K562 (cell line): Measurements from ENCODE around the gene POLR1A. TPM values are rescaled to one million over a fixed set of nuclear protein-coding genes. Genes with fewer than 3 reads are reported as not detected.

Experiments used
- ATAC-seq: fragments of 200-7000 bp; cut with Tn5 transposase; 3 replicates; pipeline ENCODE4 v1.9.1; 2020; ENCODE audit warnings: moderate library complexity
- BruUV-seq: library from RNA; stranded (reverse); fragments of 400-500 nt; replicated peaks from 2 replicates; lab custom pipeline; 2021; lab: Mats Ljungman, UMichigan
- CTCF ChIA-PET: fragments of 300-600 bp; formaldehyde crosslinking; extraction: SDS; loops from one replicate; lab custom pipeline; 2021; ENCODE audit warnings: low intra/inter-chr PET ratio; lab: Yijun Ruan, JAX
- POLR2A ChIA-PET: fragments of 300-600, 350-650 bp; sonication (Branson Sonifier 250); formaldehyde crosslinking; extraction: SDS; loops from one replicate; lab custom pipeline; 2021; ENCODE audit warnings: antibody characterized with exemption, inconsistent platforms; lab: Yijun Ruan, JAX
- DNase-seq, 4 experiments: peaks; one replicate each; pipeline versions ENCODE4 v3.0.0 to v3.0.0-alpha.2; 2011 to 2018; ENCODE audit warnings: low spot score in 3 of 4, mixed read lengths in 3 of 4; ENCODE audit errors: extremely low read depth in 1 of 4
- FAIRE-seq: peaks from 2 replicates; lab custom pipeline; 2011; peaks lifted over from hg19 to GRCh38; lab: Jason Lieb, UNC
- H2AFZ ChIP-seq: 2 replicates; pipeline ENCODE4 v1.6.0; 2011; ENCODE audit warnings: low read depth, low read length, control low read depth, inconsistent platforms
- H3K27ac ChIP-seq: fragments of 200-600 bp; 3 replicates; pipeline ENCODE4 v1.8.0; 2011; ENCODE audit warnings: low read depth, mild to moderate bottlenecking, control low read depth, inconsistent platforms, low read length, moderate library complexity, mixed read lengths; ENCODE audit errors: extremely low read depth
- H3K27me3 ChIP-seq, 2 experiments: fragments of 300-600 bp in 1 of 2; 2 replicates in 1 of 2; 3 replicates in 1 of 2; pipeline versions ENCODE4 v1.6.0 to v1.8.0; 2011; ENCODE audit warnings: inconsistent platforms in 2 of 2, low read length in 2 of 2, mild to moderate bottlenecking in 1 of 2, mixed read lengths in 1 of 2, moderate library complexity in 1 of 2; ENCODE audit not compliant: control insufficient read depth in 2 of 2, insufficient read depth in 2 of 2
- H3K36me3 ChIP-seq: fragments of 300-600 bp; 3 replicates; pipeline ENCODE4 v1.8.0; 2011; ENCODE audit warnings: mild to moderate bottlenecking, low read length, inconsistent platforms; ENCODE audit not compliant: control insufficient read depth, insufficient read depth
- H3K4me1 ChIP-seq, 2 experiments: fragments of 200-600 bp in 1 of 2; replicated peaks in 1 of 2; 2 replicates in 1 of 2; 3 replicates in 1 of 2; pipeline versions ENCODE4 v1.5.1 to v1.8.0; 2011; ENCODE audit warnings: inconsistent platforms in 2 of 2, low read length in 2 of 2, mild to moderate bottlenecking in 1 of 2, mixed read lengths in 1 of 2, moderate library complexity in 1 of 2; ENCODE audit not compliant: control insufficient read depth in 2 of 2, insufficient read depth in 2 of 2
- H3K4me2 ChIP-seq: 2 replicates; pipeline ENCODE4 v1.6.1; 2011; ENCODE audit warnings: low read length, control low read depth, inconsistent platforms, mixed read lengths; ENCODE audit not compliant: insufficient read depth
- H3K4me3 ChIP-seq: fragments of 200-600 bp; sonication (generic), shearing (Covaris generic); 2 replicates; pipeline ENCODE4 v1.5.1; 2016; ENCODE audit warnings: control low read depth, inconsistent platforms
- H3K79me2 ChIP-seq: fragments of 200-600 bp; 3 replicates; pipeline ENCODE4 v1.8.0; 2011; ENCODE audit warnings: low read length, inconsistent platforms; ENCODE audit not compliant: control insufficient read depth, insufficient read depth
- H3K9ac ChIP-seq, 2 experiments: 2 replicates each; pipeline versions ENCODE4 v1.6.0 to v1.6.1; 2011; ENCODE audit warnings: low read depth in 2 of 2, low read length in 2 of 2, control low read depth in 1 of 2, inconsistent platforms in 1 of 2, mild to moderate bottlenecking in 1 of 2, mixed read lengths in 1 of 2; ENCODE audit not compliant: insufficient read depth in 1 of 2
- H3K9me1 ChIP-seq: one replicate; pipeline ENCODE4 v1.6.0; 2011; ENCODE audit warnings: inconsistent platforms, mild to moderate bottlenecking, low read length, moderate library complexity; ENCODE audit not compliant: control insufficient read depth, insufficient read depth
- H3K9me3 ChIP-seq: replicated peaks from 2 replicates; pipeline ENCODE4 v1.5.1; 2011; ENCODE audit warnings: low read depth, low read length, inconsistent platforms; ENCODE audit not compliant: control insufficient read depth, insufficient read depth
- H4K20me1 ChIP-seq: replicated peaks from 2 replicates; pipeline ENCODE4 v1.6.1; 2011; ENCODE audit warnings: low read length, inconsistent platforms, mixed read lengths; ENCODE audit not compliant: control insufficient read depth, insufficient read depth
- ADNP ChIP-seq: fragments of 200-800 bp; sonication (Bioruptor generic); IDR thresholded peaks from 2 replicates; pipeline ENCODE4 v1.6.1; 2016; ENCODE audit warnings: missing genetic modification characterization, missing compliant biosample characterization
- CTBP1 ChIP-seq: fragments of 450-650 bp; IDR thresholded peaks from 2 replicates; pipeline ENCODE4 v1.6.1; 2016; ENCODE audit warnings: borderline replicate concordance
- ERF ChIP-seq: fragments of 450-650 bp; formaldehyde crosslinking; IDR thresholded peaks from 2 replicates; pipeline ENCODE4 v1.4.0; 2020; ENCODE audit warnings: mild to moderate bottlenecking, mixed read lengths
- RAD21 ChIP-seq, 2 experiments: fragments of 250-450 bp in 1 of 2; fragments of 450-650 bp in 1 of 2; sonication (Bioruptor Pico) in 1 of 2; formaldehyde crosslinking in 1 of 2; IDR thresholded peaks in 1 of 2; conservative IDR thresholded peaks in 1 of 2; 2 replicates each; pipeline versions ENCODE4 v1.4.0 to v1.8.0; 2020 to 2022; ENCODE audit warnings: mild to moderate bottlenecking in 2 of 2, moderate library complexity in 1 of 2
- WGBS: fragments of 100-300 bp; shearing (Covaris generic); methylation state at CpG from one replicate; pipeline ENCODE4 v1.1.6; 2016; ENCODE audit warnings: low coverage, mixed read lengths; ENCODE audit not compliant: insufficient coverage; ENCODE audit errors: missing lambda C conversion rate; 5-methylcytosine and 5-hydroxymethylcytosine counted together
- in situ Hi-C: fragments of 300-500 bp; cut with MboI; formaldehyde crosslinking; loops from 4 replicates; pipeline ENCODE4 v1.15.0; 2018; ENCODE audit warnings: inconsistent platforms, mixed read lengths
- intact Hi-C: fragments of 100-400 bp; cut with micrococcal nuclease; formaldehyde crosslinking; loops from 2 replicates; pipeline ENCODE4 v1.14.2; 2022
- polyA plus RNA-seq, 8 experiments: library from polyadenylated mRNA; depleted of rRNA in 4 of 8; stranded (reverse) in 5 of 8; unstranded in 3 of 8; fragments of >200 nt; fragmentation: Nextera tagmentation in 2 of 8; fragmentation: Illumina TruSeq in 1 of 8; extraction: Ambion mirVana in 2 of 8; extraction: Trizol in 1 of 8; gene quantifications; 2 replicates each; pipeline versions ENCODE4 v1.2.1 to v1.2.3, GENCODE V29; 2011 to 2014; ENCODE audit warnings: inconsistent platforms in 1 of 8, missing spikeins in 1 of 8
- total RNA-seq, 7 experiments: library from RNA; depleted of rRNA in 6 of 7; stranded (reverse); fragments of >200 nt in 6 of 7; fragmentation: Illumina TruSeq in 2 of 7; extraction: Trizol in 2 of 7; gene quantifications; 2 replicates each; pipeline versions ENCODE4 v1.2.1 to v1.2.3, GENCODE V29; 2011 to 2021; ENCODE audit warnings: low replicate concordance in 1 of 7
- TF ChIP-seq, protein P1 (sequence below), 3 experiments: IDR thresholded peaks in 2 of 3; conservative IDR thresholded peaks in 1 of 3; 2 replicates each; pipeline ENCODE4 v1.5.1; 2011 to 2012; ENCODE audit warnings: low read length in 3 of 3, mild to moderate bottlenecking in 3 of 3, control low read depth in 2 of 3, improper control_type of control experiment in 1 of 3, inconsistent platforms in 1 of 3, low read depth in 1 of 3, mixed read lengths in 1 of 3, moderate library complexity in 1 of 3; ENCODE audit not compliant: insufficient read depth in 2 of 3
- TF ChIP-seq, protein P2 (sequence below): fragments of 250-450 bp; sonication (Bioruptor Pico); IDR thresholded peaks from 2 replicates; pipeline ENCODE4 v1.4.0; 2020
- TF ChIP-seq, protein P3 (sequence below), 2 experiments: fragments of 450-650 bp; formaldehyde crosslinking in 1 of 2; IDR thresholded peaks; 2 replicates each; pipeline versions ENCODE4 v1.4.0 to v1.6.1; 2014 to 2020; ENCODE audit warnings: mild to moderate bottlenecking in 2 of 2, borderline replicate concordance in 1 of 2, low read depth in 1 of 2

Gene POLR1A
- total and polyA plus RNA-seq, 9 of the 15 experiments (the other 6 are each of a cell fraction or from before 2014, with no cell fraction given): 3.0 to 72.1 (median 21.8) TPM

DNA sequence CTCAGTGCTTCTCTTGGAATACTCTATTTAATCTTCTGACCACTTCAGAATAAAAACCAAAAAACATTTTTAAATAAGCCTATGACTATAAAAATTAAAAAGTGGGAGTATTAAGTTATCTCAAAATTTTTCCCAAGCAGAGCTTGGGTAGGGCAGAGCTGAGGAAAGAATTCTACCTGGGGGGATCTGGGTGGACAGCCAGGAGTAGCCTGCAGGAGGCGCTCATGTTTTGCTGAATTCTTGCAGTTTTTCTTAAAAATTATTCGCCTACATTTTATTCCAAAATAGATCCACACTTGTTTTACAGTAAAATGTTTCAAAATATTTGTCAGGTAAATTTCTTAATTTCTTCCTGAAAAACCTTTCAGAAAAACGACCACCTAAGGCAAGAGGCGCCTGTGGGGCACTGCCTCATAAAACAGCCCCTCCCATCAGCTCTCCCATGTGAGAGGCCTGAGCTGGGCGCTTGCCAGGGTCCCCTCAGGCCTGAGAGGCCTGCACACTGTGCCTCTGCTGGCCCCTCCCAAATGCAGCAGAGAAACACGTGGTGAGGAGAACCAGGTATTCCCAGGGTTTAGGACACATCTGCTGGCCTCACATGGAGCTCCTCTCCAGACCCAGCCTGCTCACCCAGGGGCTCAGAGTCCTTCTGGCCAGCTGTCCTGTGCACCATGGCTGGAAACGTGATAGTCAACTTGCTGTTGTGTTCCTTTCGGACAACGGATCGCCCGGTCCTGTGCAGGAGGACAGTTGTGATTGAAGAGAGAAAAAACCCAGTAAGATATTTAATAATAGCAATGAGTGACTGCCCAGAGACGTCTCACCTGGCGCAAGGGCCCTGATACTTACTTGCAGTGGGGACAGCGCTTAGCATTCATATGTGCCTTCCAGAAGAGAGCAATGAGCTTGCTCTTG, 17.5 kb downstream of the POLR1A start:
- no peaks in the 10 kb centered on the region for H4K20me1 ChIP-seq
- no peaks in the 10 kb centered on the region for H3K27me3 ChIP-seq
- BruUV-seq: no TSS peak
- in situ Hi-C loops (no loop called here), intact Hi-C loops (loop anchor here (5.0 to 10.0 kb wide), 3 partner anchors 134 to 333 kb away; partner anchors contain the start of gene ATOH8)
- no peaks in the 10 kb centered on the region for H3K9me1 ChIP-seq
- no peaks in the 10 kb centered on the region for H3K9me3 ChIP-seq
- ATAC-seq (peak; percentile 73), DNase-seq (peak in 3 of 4 experiments; percentile 50 to 54 (median 53)), FAIRE-seq (no peak)
- no peaks in the 10 kb centered on the region for H3K4me1 ChIP-seq
- peaks cover 87% of the 10 kb centered on the region for H3K36me3 ChIP-seq
- ChIA-PET POLR2A (interaction anchor here (0.5 to 1.0 kb wide), 6 partner anchors 11 to 320 kb away, joined by 3 to 4 read pairs (median 3); partner anchors contain the start of genes POLR1A and PTCD3), CTCF (interaction anchor here (0.6 to 0.8 kb wide), 2 partner anchors 133 to 709 kb away, joined by 3 to 4 read pairs; no protein-coding TSS in a partner anchor)
- TF ChIP-seq, protein P1, sequence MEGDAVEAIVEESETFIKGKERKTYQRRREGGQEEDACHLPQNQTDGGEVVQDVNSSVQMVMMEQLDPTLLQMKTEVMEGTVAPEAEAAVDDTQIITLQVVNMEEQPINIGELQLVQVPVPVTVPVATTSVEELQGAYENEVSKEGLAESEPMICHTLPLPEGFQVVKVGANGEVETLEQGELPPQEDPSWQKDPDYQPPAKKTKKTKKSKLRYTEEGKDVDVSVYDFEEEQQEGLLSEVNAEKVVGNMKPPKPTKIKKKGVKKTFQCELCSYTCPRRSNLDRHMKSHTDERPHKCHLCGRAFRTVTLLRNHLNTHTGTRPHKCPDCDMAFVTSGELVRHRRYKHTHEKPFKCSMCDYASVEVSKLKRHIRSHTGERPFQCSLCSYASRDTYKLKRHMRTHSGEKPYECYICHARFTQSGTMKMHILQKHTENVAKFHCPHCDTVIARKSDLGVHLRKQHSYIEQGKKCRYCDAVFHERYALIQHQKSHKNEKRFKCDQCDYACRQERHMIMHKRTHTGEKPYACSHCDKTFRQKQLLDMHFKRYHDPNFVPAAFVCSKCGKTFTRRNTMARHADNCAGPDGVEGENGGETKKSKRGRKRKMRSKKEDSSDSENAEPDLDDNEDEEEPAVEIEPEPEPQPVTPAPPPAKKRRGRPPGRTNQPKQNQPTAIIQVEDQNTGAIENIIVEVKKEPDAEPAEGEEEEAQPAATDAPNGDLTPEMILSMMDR (IDR thresholded peaks at IDR 0.05 in 2 of 3, conservative IDR thresholded peaks at IDR 0.05 in 1 of 3; ENCODE audit: insufficient read depth in 2 of 3, low read depth in 1 of 3, low read length in 3 of 3): peak; percentile 31 to 67 (median 64); a peak in 5 of 6 replicates
- TF ChIP-seq RAD21 (CRISPR knock-in tag; conservative IDR thresholded peaks at IDR 0.05 in 1 of 2, IDR thresholded peaks at IDR 0.05 in 1 of 2) (peak; percentile 22 to 56; a peak in 3 of 4 replicates), ADNP (no peak), ERF (CRISPR knock-in tag) (no peak), CTBP1 (no peak)
- TF ChIP-seq, protein P2, sequence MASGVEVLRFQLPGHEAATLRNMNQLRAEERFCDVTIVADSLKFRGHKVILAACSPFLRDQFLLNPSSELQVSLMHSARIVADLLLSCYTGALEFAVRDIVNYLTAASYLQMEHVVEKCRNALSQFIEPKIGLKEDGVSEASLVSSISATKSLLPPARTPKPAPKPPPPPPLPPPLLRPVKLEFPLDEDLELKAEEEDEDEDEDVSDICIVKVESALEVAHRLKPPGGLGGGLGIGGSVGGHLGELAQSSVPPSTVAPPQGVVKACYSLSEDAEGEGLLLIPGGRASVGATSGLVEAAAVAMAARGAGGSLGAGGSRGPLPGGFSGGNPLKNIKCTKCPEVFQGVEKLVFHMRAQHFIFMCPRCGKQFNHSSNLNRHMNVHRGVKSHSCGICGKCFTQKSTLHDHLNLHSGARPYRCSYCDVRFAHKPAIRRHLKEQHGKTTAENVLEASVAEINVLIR (CRISPR knock-in tag): no peak
- TF ChIP-seq, protein P3, sequence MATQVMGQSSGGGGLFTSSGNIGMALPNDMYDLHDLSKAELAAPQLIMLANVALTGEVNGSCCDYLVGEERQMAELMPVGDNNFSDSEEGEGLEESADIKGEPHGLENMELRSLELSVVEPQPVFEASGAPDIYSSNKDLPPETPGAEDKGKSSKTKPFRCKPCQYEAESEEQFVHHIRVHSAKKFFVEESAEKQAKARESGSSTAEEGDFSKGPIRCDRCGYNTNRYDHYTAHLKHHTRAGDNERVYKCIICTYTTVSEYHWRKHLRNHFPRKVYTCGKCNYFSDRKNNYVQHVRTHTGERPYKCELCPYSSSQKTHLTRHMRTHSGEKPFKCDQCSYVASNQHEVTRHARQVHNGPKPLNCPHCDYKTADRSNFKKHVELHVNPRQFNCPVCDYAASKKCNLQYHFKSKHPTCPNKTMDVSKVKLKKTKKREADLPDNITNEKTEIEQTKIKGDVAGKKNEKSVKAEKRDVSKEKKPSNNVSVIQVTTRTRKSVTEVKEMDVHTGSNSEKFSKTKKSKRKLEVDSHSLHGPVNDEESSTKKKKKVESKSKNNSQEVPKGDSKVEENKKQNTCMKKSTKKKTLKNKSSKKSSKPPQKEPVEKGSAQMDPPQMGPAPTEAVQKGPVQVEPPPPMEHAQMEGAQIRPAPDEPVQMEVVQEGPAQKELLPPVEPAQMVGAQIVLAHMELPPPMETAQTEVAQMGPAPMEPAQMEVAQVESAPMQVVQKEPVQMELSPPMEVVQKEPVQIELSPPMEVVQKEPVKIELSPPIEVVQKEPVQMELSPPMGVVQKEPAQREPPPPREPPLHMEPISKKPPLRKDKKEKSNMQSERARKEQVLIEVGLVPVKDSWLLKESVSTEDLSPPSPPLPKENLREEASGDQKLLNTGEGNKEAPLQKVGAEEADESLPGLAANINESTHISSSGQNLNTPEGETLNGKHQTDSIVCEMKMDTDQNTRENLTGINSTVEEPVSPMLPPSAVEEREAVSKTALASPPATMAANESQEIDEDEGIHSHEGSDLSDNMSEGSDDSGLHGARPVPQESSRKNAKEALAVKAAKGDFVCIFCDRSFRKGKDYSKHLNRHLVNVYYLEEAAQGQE (IDR thresholded peaks at IDR 0.05; ENCODE audit: borderline replicate concordance): peak; percentile 27; the same call in 1 of the 2 replicates
- TF ChIP-seq, protein P3 (CRISPR knock-in tag; IDR thresholded peaks at IDR 0.05; ENCODE audit: low read depth): no peak
- no peak overlapping the region for H3K9ac ChIP-seq
- no peak overlapping the region for H2AFZ ChIP-seq
- peaks cover 10% of the 10 kb centered on the region; the same call in 1 of the 3 replicates for H3K79me2 ChIP-seq
- 86% methylated on average over 14 of the region's 14 CpGs for WGBS
- no peak overlapping the region for H3K4me3 ChIP-seq
- no peak overlapping the region for H3K4me2 ChIP-seq
- H3K27ac ChIP-seq: no peak overlapping the region
